Loucy (cell line): ENCODE measurements around the gene SH3RF1.

Experiments used
- H2AFZ ChIP-seq: fragments of 200-600 bp; sonication (generic); 2 replicates; pipeline ENCODE4 v1.6.0; 2016; ENCODE audit warnings: antibody characterized with exemption, mild to moderate bottlenecking, low read length, moderate library complexity
- H3F3A ChIP-seq: fragments of 200-600 bp; 2 replicates; pipeline ENCODE4 v1.6.0; 2016; ENCODE audit warnings: antibody characterized with exemption, low read depth, mild to moderate bottlenecking
- H3K27me3 ChIP-seq: fragments of 200-600 bp; sonication (generic); 2 replicates; pipeline ENCODE4 v1.6.1; 2014; ENCODE audit warnings: low read length, mild to moderate bottlenecking; ENCODE audit not compliant: insufficient read depth, poor library complexity, severe bottlenecking
- H3K36me3 ChIP-seq: fragments of 200-600 bp; sonication (generic); 2 replicates; pipeline ENCODE4 v1.6.1; 2016; ENCODE audit warnings: low read length; ENCODE audit not compliant: insufficient read depth
- H3K4me1 ChIP-seq: fragments of 200-600 bp; sonication (generic); 2 replicates; pipeline ENCODE4 v1.5.1; 2014; ENCODE audit warnings: low read length, mild to moderate bottlenecking; ENCODE audit not compliant: insufficient read depth, poor library complexity, severe bottlenecking
- H3K4me2 ChIP-seq: fragments of 200-600 bp; sonication (generic); 2 replicates; pipeline ENCODE4 v1.6.0; 2014; ENCODE audit warnings: antibody characterized with exemption, low read length, low read depth, mild to moderate bottlenecking; ENCODE audit not compliant: poor library complexity, severe bottlenecking
- H3K4me3 ChIP-seq: fragments of 200-600 bp; sonication (generic); 2 replicates; pipeline ENCODE4 v1.5.1; 2014; ENCODE audit warnings: low read length, mild to moderate bottlenecking, mixed read lengths; ENCODE audit not compliant: poor library complexity, severe bottlenecking
- H3K79me2 ChIP-seq: fragments of 200-600 bp; sonication (generic); 2 replicates; pipeline ENCODE4 v1.6.1; 2014; ENCODE audit warnings: low read length; ENCODE audit not compliant: insufficient read depth
- H3K9ac ChIP-seq: fragments of 200-600 bp; sonication (generic); 2 replicates; pipeline ENCODE4 v1.6.0; 2014; ENCODE audit warnings: mild to moderate bottlenecking, low read depth, low read length, moderate library complexity; ENCODE audit not compliant: poor library complexity, severe bottlenecking
- H3K9me2 ChIP-seq: fragments of 200-600 bp; sonication (generic); replicated peaks from 2 replicates; pipeline ENCODE4 v1.6.1; 2016; ENCODE audit warnings: low read depth, low read length, mixed read lengths
- H3K9me3 ChIP-seq: fragments of 200-600 bp; sonication (generic); 2 replicates; pipeline ENCODE4 v1.6.1; 2014; ENCODE audit warnings: mild to moderate bottlenecking, antibody characterized with exemption, low read length, low read depth; ENCODE audit not compliant: insufficient read depth
- H4K20me1 ChIP-seq: fragments of 200-600 bp; sonication (generic); 2 replicates; pipeline ENCODE4 v1.6.0; 2014; ENCODE audit warnings: antibody characterized with exemption, low read length, mild to moderate bottlenecking; ENCODE audit not compliant: insufficient read depth, poor library complexity, severe bottlenecking
- CTCF ChIP-seq: fragments of 200-600 bp; sonication (generic); conservative IDR thresholded peaks from 2 replicates; pipeline ENCODE4 v1.5.1; 2014; ENCODE audit warnings: mild to moderate bottlenecking, antibody characterized with exemption, low read length
- EZH2phosphoT487 ChIP-seq: fragments of 200-600 bp; IDR thresholded peaks from 2 replicates; pipeline ENCODE4 v1.6.1; 2018; ENCODE audit warnings: antibody characterized with exemption, mild to moderate bottlenecking, moderate library complexity, borderline replicate concordance

SH3RF1 gene

GRCh38 chr4:169270810-169271691 is at the start of gene SH3RF1:
TSS of gene SH3RF1 (minus strand) at chr4:169270956. CDS start at chr4:169269212, 1,744 bp downstream.
- Histone ChIP-seq H3F3A (peaks cover 3% of the 10 kb centered on the region; the same call in 1 of the 2 replicates), H2AFZ (peak within 1 kb of the TSS; percentile 98), H3K9me3 (no peaks in the 10 kb centered on the region), H4K20me1 (no peaks in the 10 kb centered on the region), H3K4me2 (peak within 1 kb of the TSS; percentile 88), H3K4me1 (peaks cover 41% of the 10 kb centered on the region), H3K9ac (peak within 1 kb of the TSS; percentile 75), H3K79me2 (peaks cover 30% of the 10 kb centered on the region), H3K4me3 (peak within 1 kb of the TSS; percentile 78), H3K9me2 (no peaks in the 10 kb centered on the region), H3K27me3 (no peaks in the 10 kb centered on the region), H3K36me3 (no peaks in the 10 kb centered on the region)
- TF ChIP-seq EZH2phosphoT487 (no peak), CTCF (peak; percentile 35)

- no peak overlapping the region for H2AFZ ChIP-seq
- no peak overlapping the region for H3K4me3 ChIP-seq
- no peak overlapping the region for H3K4me2 ChIP-seq
- H3K79me2 ChIP-seq: no peaks in the 10 kb centered on the region
- H3F3A ChIP-seq: no peaks in the 10 kb centered on the region
- H4K20me1 ChIP-seq: no peaks in the 10 kb centered on the region
- TF ChIP-seq EZH2phosphoT487: no peak
- no peak for TF ChIP-seq CTCF
- H3K9me3 ChIP-seq: no peaks in the 10 kb centered on the region
- no peaks in the 10 kb centered on the region for H3K4me1 ChIP-seq
- H3K9ac ChIP-seq: no peak overlapping the region
- no peaks in the 10 kb centered on the region for H3K36me3 ChIP-seq
- no peaks in the 10 kb centered on the region for H3K27me3 ChIP-seq
- H3K9me2 ChIP-seq: no peaks in the 10 kb centered on the region
Measured at GRCh38 chr4:169315530-169316343, 45.0 kb upstream of the SH3RF1 start.

GRCh38 chr4:169314906-169315305 is 44.1 kb upstream of the SH3RF1 start:
- Histone ChIP-seq H3K9ac (no peak overlapping the region), H3K27me3 (no peaks in the 10 kb centered on the region), H3F3A (no peaks in the 10 kb centered on the region), H3K4me1 (no peaks in the 10 kb centered on the region), H3K79me2 (no peaks in the 10 kb centered on the region), H3K4me2 (no peak overlapping the region), H3K36me3 (no peaks in the 10 kb centered on the region), H4K20me1 (no peaks in the 10 kb centered on the region), H3K9me2 (no peaks in the 10 kb centered on the region), H2AFZ (no peak overlapping the region), H3K9me3 (no peaks in the 10 kb centered on the region), H3K4me3 (no peak overlapping the region)
- no peak for TF ChIP-seq CTCF
- no peak for TF ChIP-seq EZH2phosphoT487
